K562 (cell line): ENCODE results near the gene PAAF1. TPM values are rescaled to one million over a fixed set of nuclear protein-coding genes. Genes with fewer than 3 reads are reported as not detected.

ENCODE experiments used
- CEBPG ChIP-seq, 3 experiments: fragments of 200-800 bp in 1 of 3; sonication (Bioruptor generic) in 1 of 3; sonication (generic) in 1 of 3; formaldehyde crosslinking in 1 of 3; IDR thresholded peaks in 2 of 3; conservative IDR thresholded peaks in 1 of 3; 2 replicates each; pipeline versions ENCODE4 v1.6.1 to v1.8.0; 2016 to 2022; ENCODE audit warnings: missing compliant biosample characterization in 2 of 3, missing genetic modification characterization in 2 of 3, mild to moderate bottlenecking in 1 of 3, missing genetic modification reagents in 1 of 3
- NR3C1 ChIP-seq: sonication (generic); formaldehyde crosslinking; IDR thresholded peaks from 2 replicates; pipeline ENCODE4 v1.8.1; 2022; ENCODE audit warnings: missing genetic modification reagents
- PCBP2 ChIP-seq: fragments of 200-400 bp; formaldehyde crosslinking; IDR thresholded peaks from 2 replicates; pipeline ENCODE4 v1.6.1; 2018; ENCODE audit warnings: low read length, low read depth, mild to moderate bottlenecking, moderate library complexity; ENCODE audit not compliant: poor library complexity, severe bottlenecking
- ZNF121 ChIP-seq: sonication (generic); formaldehyde crosslinking; conservative IDR thresholded peaks from 2 replicates; pipeline ENCODE4 v1.8.0; 2022; ENCODE audit warnings: missing genetic modification reagents
- polyA plus RNA-seq, 8 experiments: library from polyadenylated mRNA; depleted of rRNA in 4 of 8; stranded (reverse) in 5 of 8; unstranded in 3 of 8; fragments of >200 nt; fragmentation: Nextera tagmentation in 2 of 8; fragmentation: Illumina TruSeq in 1 of 8; extraction: Ambion mirVana in 2 of 8; extraction: Trizol in 1 of 8; gene quantifications; 2 replicates each; pipeline versions ENCODE4 v1.2.1 to v1.2.3, GENCODE V29; 2011 to 2014; ENCODE audit warnings: inconsistent platforms in 1 of 8, missing spikeins in 1 of 8
- total RNA-seq, 7 experiments: library from RNA; depleted of rRNA in 6 of 7; stranded (reverse); fragments of >200 nt in 6 of 7; fragmentation: Illumina TruSeq in 2 of 7; extraction: Trizol in 2 of 7; gene quantifications; 2 replicates each; pipeline versions ENCODE4 v1.2.1 to v1.2.3, GENCODE V29; 2011 to 2021; ENCODE audit warnings: low replicate concordance in 1 of 7
- TF ChIP-seq, protein P1 (sequence below): sonication (generic); formaldehyde crosslinking; IDR thresholded peaks from 2 replicates; pipeline ENCODE4 v1.8.0; 2023; ENCODE audit warnings: missing genetic modification reagents, mild to moderate bottlenecking, borderline replicate concordance
- TF ChIP-seq, protein P2 (sequence below): fragments of 450-650 bp; IDR thresholded peaks from 2 replicates; pipeline ENCODE4 v1.6.1; 2016; ENCODE audit warnings: missing biosample characterization, missing genetic modification characterization
- TF ChIP-seq, protein P3 (sequence below), 3 experiments: fragments of 200-800 bp in 1 of 3; fragments of 250-450 bp in 1 of 3; fragments of 450-650 bp in 1 of 3; sonication (Bioruptor Pico) in 1 of 3; sonication (Bioruptor generic) in 1 of 3; formaldehyde crosslinking in 1 of 3; IDR thresholded peaks; 2 replicates each; pipeline versions ENCODE4 v1.6.1 to v1.8.0; 2016 to 2022; ENCODE audit warnings: mild to moderate bottlenecking in 2 of 3, missing genetic modification characterization in 2 of 3, missing compliant biosample characterization in 1 of 3, moderate library complexity in 1 of 3

PAAF1 gene
- total and polyA plus RNA-seq, 9 of the 15 experiments (the other 6 are each of a cell fraction or from before 2014, with no cell fraction given) = 13.5 to 78.6 (median 23.3) TPM

DNA sequence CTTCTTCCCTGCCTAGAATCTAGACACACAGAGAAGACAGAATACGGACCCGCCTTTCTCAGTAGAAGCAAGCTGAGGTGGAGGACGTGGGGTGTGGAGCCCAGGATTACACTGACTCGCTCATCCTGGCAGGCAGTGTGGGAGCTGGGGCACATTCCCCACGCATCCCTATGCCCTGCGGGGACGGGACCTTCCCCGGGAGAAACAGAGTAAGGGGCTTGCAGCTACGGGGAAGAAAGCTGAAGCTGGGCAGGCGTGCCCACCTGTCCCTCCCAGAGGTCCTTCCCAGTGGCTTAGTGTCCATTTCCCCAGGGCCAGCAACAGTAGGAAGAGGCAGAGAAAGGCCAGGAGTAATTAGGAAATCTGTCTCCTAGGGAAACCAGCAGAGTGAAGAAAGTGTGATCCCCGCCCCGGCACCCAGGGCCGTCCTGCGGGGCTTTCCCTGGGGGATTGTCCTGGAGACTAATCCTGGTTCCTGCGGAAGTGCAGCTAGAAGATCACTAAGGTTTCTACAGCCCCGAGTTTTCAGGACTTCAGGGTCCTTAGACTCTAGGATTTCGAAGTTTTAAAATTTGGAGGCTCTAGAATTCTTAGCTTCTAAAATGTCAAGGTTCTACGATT, 81.8 kb downstream of the PAAF1 start (continued):
- TF ChIP-seq, protein P1, sequence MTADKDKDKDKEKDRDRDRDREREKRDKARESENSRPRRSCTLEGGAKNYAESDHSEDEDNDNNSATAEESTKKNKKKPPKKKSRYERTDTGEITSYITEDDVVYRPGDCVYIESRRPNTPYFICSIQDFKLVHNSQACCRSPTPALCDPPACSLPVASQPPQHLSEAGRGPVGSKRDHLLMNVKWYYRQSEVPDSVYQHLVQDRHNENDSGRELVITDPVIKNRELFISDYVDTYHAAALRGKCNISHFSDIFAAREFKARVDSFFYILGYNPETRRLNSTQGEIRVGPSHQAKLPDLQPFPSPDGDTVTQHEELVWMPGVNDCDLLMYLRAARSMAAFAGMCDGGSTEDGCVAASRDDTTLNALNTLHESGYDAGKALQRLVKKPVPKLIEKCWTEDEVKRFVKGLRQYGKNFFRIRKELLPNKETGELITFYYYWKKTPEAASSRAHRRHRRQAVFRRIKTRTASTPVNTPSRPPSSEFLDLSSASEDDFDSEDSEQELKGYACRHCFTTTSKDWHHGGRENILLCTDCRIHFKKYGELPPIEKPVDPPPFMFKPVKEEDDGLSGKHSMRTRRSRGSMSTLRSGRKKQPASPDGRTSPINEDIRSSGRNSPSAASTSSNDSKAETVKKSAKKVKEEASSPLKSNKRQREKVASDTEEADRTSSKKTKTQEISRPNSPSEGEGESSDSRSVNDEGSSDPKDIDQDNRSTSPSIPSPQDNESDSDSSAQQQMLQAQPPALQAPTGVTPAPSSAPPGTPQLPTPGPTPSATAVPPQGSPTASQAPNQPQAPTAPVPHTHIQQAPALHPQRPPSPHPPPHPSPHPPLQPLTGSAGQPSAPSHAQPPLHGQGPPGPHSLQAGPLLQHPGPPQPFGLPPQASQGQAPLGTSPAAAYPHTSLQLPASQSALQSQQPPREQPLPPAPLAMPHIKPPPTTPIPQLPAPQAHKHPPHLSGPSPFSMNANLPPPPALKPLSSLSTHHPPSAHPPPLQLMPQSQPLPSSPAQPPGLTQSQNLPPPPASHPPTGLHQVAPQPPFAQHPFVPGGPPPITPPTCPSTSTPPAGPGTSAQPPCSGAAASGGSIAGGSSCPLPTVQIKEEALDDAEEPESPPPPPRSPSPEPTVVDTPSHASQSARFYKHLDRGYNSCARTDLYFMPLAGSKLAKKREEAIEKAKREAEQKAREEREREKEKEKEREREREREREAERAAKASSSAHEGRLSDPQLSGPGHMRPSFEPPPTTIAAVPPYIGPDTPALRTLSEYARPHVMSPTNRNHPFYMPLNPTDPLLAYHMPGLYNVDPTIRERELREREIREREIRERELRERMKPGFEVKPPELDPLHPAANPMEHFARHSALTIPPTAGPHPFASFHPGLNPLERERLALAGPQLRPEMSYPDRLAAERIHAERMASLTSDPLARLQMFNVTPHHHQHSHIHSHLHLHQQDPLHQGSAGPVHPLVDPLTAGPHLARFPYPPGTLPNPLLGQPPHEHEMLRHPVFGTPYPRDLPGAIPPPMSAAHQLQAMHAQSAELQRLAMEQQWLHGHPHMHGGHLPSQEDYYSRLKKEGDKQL (CRISPR knock-in tag) = no peak
- no peak for TF ChIP-seq PCBP2
- TF ChIP-seq, protein P2, sequence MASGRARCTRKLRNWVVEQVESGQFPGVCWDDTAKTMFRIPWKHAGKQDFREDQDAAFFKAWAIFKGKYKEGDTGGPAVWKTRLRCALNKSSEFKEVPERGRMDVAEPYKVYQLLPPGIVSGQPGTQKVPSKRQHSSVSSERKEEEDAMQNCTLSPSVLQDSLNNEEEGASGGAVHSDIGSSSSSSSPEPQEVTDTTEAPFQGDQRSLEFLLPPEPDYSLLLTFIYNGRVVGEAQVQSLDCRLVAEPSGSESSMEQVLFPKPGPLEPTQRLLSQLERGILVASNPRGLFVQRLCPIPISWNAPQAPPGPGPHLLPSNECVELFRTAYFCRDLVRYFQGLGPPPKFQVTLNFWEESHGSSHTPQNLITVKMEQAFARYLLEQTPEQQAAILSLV (tag) = no peak
- TF ChIP-seq NR3C1 (CRISPR knock-in tag) = no peak
- no peak for TF ChIP-seq CEBPG (CRISPR knock-in tag; IDR thresholded peaks at IDR 0.05)
- TF ChIP-seq CEBPG (tag; conservative IDR thresholded peaks at IDR 0.05 in 1 of 2, IDR thresholded peaks at IDR 0.05 in 1 of 2) = no peak
- TF ChIP-seq, protein P3, sequence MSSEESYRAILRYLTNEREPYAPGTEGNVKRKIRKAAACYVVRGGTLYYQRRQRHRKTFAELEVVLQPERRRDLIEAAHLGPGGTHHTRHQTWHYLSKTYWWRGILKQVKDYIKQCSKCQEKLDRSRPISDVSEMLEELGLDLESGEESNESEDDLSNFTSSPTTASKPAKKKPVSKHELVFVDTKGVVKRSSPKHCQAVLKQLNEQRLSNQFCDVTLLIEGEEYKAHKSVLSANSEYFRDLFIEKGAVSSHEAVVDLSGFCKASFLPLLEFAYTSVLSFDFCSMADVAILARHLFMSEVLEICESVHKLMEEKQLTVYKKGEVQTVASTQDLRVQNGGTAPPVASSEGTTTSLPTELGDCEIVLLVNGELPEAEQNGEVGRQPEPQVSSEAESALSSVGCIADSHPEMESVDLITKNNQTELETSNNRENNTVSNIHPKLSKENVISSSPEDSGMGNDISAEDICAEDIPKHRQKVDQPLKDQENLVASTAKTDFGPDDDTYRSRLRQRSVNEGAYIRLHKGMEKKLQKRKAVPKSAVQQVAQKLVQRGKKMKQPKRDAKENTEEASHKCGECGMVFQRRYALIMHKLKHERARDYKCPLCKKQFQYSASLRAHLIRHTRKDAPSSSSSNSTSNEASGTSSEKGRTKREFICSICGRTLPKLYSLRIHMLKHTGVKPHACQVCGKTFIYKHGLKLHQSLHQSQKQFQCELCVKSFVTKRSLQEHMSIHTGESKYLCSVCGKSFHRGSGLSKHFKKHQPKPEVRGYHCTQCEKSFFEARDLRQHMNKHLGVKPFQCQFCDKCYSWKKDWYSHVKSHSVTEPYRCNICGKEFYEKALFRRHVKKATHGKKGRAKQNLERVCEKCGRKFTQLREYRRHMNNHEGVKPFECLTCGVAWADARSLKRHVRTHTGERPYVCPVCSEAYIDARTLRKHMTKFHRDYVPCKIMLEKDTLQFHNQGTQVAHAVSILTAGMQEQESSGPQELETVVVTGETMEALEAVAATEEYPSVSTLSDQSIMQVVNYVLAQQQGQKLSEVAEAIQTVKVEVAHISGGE (CRISPR knock-in tag; IDR thresholded peaks at IDR 0.05) = no peak
- no peak for TF ChIP-seq ZNF121 (CRISPR knock-in tag)
